Testis (tissue), 5 donors: ENCODE measurements around the gene MBD3L3. TPM values are rescaled to one million over a fixed set of nuclear protein-coding genes. Genes with fewer than 3 reads are reported as not detected.
A peak's percentile ranks its signal among the peaks of the same experiment; 100 is the strongest.
"Not testable (repeated sequence)": the region's sequence is repeated elsewhere in the genome, so short reads cannot be mapped to it uniquely, and the experiment has no call there.

Experiments
- DNase-seq: peaks from one replicate; pipeline ENCODE4 v3.0.0-alpha.2; 2019
- H3K27ac ChIP-seq, 2 donors: fragments of 200-600 bp; sonication (generic); one replicate each; pipeline ENCODE4 v1.5.1; 2019
- H3K27me3 ChIP-seq: fragments of 200-600 bp; sonication (generic); one replicate; pipeline ENCODE4 v1.5.1; 2019
- H3K36me3 ChIP-seq: fragments of 200-600 bp; sonication (generic); one replicate; pipeline ENCODE4 v1.5.1; 2017; ENCODE audit warnings: low read depth; ENCODE audit errors: missing control alignments
- H3K4me1 ChIP-seq: fragments of 200-600 bp; sonication (generic); one replicate; pipeline ENCODE4 v1.5.1; 2019
- H3K4me3 ChIP-seq, 2 donors: fragments of 200-600 bp; sonication (generic); one replicate each; pipeline ENCODE4 v1.5.1; 2017 to 2019
- H3K9me3 ChIP-seq: fragments of 200-600 bp; sonication (generic); one replicate; pipeline ENCODE4 v1.5.1; 2017
- POLR2A ChIP-seq: fragments of 450-650 bp; IDR thresholded peaks from one replicate; pipeline ENCODE4 v1.6.1; 2017; ENCODE audit warnings: antibody characterized with exemption, mild to moderate bottlenecking, moderate library complexity
- WGBS, 2 donors: methylation state at CpG; one replicate each; pipeline ENCODE4 v1.1.5; 2018; 5-methylcytosine and 5-hydroxymethylcytosine counted together
- intact Hi-C: fragments of 100-400 bp; cut with DNase I; formaldehyde crosslinking; loops from one replicate; pipeline ENCODE4 v1.15.1; 2023; ENCODE audit warnings: low total_unique reads
- long read RNA-seq, 2 donors: transcript quantifications; one replicate each; lab custom pipeline, GENCODE V29; 2026
- polyA plus RNA-seq: library from polyadenylated mRNA; stranded (reverse); fragments of 350-450 nt; fragmentation: Illumina TruSeq; extraction: RNeasy Lipid Tissue Mini Kit (QIAGEN cat#74804); gene quantifications from one replicate; pipeline ENCODE4 v1.2.3, GENCODE V29; 2014; ENCODE audit warnings: low read depth, low replicate concordance; ENCODE audit not compliant: insufficient read depth
- total RNA-seq, 2 donors: library from RNA; depleted of rRNA; stranded (reverse); fragments of >200 nt; gene quantifications; one replicate each; pipeline ENCODE4 v1.2.3, GENCODE V29; 2016
- TF ChIP-seq, protein P1 (sequence below), 3 experiments: fragments of 450-650 bp in 2 of 3; fragments of 200-600 bp in 1 of 3; sonication (generic) in 1 of 3; IDR thresholded peaks; one replicate each; pipeline ENCODE4 v1.5.1; 2016 to 2019; ENCODE audit warnings: antibody characterized with exemption in 3 of 3, mild to moderate bottlenecking in 2 of 3, moderate library complexity in 1 of 3

MBD3L3 gene
- total RNA-seq (1 to 10 TPM; 2.2 to 2.6 TPM), polyA plus RNA-seq (not detected)
- long read RNA-seq, donor 1: 0 reads
- long read RNA-seq, donor 2: 0 reads

DNA sequence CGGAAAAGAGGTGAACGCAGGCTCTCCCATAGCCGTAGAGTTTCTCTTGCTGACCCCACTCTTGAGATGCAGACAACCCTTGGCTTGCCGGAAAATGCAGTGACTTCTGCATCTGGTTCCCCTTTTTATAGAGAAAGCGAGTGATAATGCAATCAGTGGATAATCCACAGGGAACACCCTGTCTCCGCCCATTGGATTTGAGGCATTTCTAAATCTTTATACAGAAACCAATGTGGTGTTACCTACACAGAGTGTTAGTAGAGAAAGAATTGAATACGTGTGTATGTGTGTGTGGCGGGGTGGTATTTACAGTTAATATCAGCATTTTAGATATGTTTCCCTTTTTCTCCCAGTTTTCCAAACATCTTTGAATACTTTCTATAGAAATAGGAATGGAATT lies at the start of gene MBD3L3:
Gene MBD3L3 (minus strand): TSS at position 101 of the 400 bp plus-strand sequence. CDS start 71 bp downstream, at position 30.
- H3K36me3 ChIP-seq, DNase-seq, H3K4me1 ChIP-seq, H3K27me3 ChIP-seq, H3K4me3 ChIP-seq, H3K27ac ChIP-seq, H3K9me3 ChIP-seq, intact Hi-C loops: not testable (repeated sequence)
- no CpG with 5 or more reads among the region's 8 CpGs for WGBS, 2 donors

DNA sequence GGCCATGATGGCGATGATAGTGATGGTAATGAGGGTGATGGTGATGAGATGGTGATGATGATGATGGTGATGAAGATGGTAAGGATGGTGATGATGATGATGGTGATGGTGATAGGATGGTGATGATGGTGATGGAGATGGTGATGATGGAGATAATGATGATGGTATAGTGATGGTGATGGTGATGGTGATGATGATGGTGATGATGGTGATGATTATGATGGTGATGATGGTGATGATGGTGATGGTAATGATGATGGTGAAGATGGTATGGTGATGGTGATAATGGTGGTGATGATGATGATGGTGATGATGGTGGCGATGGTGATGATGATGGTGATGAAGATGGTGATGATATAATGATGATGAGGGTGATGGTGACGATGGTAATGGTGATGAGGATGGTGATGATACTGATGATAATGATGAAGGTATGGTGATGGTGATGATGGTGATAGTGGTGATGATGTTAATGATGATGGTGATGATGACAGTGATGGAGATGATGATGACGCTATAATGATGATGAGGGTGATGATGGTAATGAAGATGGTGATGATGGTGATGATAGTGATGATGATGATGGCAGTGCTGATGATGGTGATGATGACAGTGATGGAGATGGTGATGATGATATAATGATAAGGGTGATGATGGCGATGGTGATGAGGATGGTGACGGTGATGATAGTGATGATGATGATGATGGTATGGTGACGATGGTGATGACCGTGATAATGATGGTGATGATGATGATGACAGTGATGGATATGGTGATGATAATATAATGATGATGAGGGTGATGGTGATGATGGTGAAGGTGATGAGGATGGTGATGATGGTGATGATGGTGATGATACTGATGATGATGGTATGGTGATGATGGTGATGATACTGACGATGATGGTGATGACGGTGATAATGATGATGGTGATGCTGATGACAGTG lies 48.5 kb upstream of the MBD3L3 start:
- no peak for TF ChIP-seq POLR2A
- TF ChIP-seq, protein P1, sequence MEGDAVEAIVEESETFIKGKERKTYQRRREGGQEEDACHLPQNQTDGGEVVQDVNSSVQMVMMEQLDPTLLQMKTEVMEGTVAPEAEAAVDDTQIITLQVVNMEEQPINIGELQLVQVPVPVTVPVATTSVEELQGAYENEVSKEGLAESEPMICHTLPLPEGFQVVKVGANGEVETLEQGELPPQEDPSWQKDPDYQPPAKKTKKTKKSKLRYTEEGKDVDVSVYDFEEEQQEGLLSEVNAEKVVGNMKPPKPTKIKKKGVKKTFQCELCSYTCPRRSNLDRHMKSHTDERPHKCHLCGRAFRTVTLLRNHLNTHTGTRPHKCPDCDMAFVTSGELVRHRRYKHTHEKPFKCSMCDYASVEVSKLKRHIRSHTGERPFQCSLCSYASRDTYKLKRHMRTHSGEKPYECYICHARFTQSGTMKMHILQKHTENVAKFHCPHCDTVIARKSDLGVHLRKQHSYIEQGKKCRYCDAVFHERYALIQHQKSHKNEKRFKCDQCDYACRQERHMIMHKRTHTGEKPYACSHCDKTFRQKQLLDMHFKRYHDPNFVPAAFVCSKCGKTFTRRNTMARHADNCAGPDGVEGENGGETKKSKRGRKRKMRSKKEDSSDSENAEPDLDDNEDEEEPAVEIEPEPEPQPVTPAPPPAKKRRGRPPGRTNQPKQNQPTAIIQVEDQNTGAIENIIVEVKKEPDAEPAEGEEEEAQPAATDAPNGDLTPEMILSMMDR (IDR thresholded peaks at IDR 0.05): no peak
- 78 to 87% methylated on average over 10 of the region's 10 CpGs for WGBS, 2 donors
- intact Hi-C loops: loop anchor here (10.0 kb wide), 1 partner anchor 238 kb away; the partner anchor contains the start of gene ARHGEF18

DNA sequence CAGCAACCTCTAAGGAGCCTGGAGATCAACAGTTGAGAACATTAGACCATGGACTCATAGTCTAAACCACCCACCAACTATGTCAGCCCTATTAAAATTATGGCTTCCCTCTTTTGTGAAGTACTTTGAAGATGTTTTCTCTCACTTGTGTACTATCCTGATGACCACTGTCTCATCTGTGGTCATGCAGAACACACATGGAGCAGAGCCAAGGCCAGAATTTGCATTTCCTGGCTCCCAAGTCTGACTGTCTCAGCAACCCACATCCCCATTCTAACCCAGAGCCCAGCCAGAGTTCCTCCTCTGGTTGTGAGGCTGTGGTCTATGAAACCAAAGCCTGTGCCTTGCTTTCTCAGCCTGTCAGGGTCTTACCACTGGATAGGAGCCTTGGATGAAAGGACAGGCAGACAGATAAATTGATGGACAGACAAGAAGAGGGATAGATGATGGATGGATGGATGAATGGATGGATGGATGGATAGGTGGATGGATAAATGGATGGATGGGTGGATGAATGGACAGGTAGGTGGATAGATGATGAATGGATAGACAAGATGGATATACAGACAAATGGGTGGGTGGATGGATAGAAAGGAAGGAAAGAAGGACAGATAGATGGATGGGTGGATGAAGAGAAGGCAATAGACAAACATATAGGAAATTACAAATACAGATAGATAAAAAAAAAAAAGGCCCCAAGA lies 46.4 kb upstream of the MBD3L3 start:
- Histone ChIP-seq H3K9me3 (no peaks in the 10 kb centered on the region), H3K36me3 (no peaks in the 10 kb centered on the region), H3K27me3 (no peaks in the 10 kb centered on the region), H3K4me3 (no peak overlapping the region), H3K27ac (no peak overlapping the region), H3K4me1 (peaks cover 16% of the 10 kb centered on the region)
- DNase-seq: no peak
- intact Hi-C loops: loop anchor here (10.0 kb wide), 1 partner anchor 240 kb away; the partner anchor contains the start of gene ARHGEF18
- TF ChIP-seq, protein P1 (IDR thresholded peaks at IDR 0.05): no peak
- TF ChIP-seq POLR2A: no peak

More for the DNA sequence above, 48.5 kb upstream of the MBD3L3 start:
- DNase-seq: no peak
- Histone ChIP-seq H3K27ac (no peak overlapping the region), H3K4me3 (no peak overlapping the region), H3K9me3 (no peaks in the 10 kb centered on the region), H3K4me1 (no peaks in the 10 kb centered on the region), H3K27me3 (no peaks in the 10 kb centered on the region), H3K36me3 (no peaks in the 10 kb centered on the region)

DNA sequence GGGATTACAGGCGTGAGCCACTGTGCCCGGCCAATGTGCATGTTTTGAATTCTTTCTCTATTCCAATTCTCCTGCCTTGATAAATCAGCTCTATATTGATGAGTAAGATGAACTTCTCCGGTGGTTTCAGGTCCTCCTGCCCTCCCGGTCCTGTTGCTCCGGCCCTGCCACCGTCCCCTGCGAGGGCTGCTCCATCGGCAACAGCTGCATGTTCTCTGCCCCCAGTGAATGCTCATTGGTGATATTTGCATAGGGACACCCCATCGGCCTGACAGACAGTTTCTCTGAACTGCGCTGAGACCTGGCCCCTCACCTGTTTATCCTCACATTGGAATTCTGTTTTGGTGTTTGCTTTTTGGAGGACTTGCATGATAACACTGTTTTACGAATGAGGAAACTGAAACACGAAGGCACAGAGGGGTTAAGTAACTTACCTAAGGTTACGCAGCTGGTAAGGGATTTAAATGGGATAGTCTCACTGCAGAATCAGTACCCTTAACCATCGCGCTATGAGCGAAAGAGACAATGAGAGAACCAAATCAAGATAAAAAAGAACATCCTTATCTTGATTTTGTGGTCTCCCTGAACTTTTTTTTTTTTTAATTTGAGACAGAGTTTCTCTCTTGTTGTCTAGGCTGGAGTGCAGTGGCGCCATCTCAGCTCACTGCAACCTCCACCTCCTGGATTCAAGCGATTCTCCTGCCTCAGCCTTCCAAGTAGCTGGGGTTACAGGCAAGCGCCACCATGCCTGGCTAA lies 43.2 kb upstream of the MBD3L3 start:
- H3K4me3 ChIP-seq: no peak overlapping the region
- peaks cover 21% of the 10 kb centered on the region for H3K4me1 ChIP-seq
- DNase-seq: no peak
- TF ChIP-seq, protein P1 (IDR thresholded peaks at IDR 0.05): no peak
- H3K36me3 ChIP-seq: no peaks in the 10 kb centered on the region
- H3K27ac ChIP-seq: peak overlapping the region; percentile 44 to 96
- 43 to 66% methylated on average over 19 of the region's 19 CpGs for WGBS, 2 donors
- H3K27me3 ChIP-seq: no peaks in the 10 kb centered on the region
- no peaks in the 10 kb centered on the region for H3K9me3 ChIP-seq
- intact Hi-C loops: loop anchor here (10.0 kb wide), 1 partner anchor 243 kb away; the partner anchor contains the start of gene ARHGEF18
